Upper lobe of right lung (tissue), 1 donor: ENCODE data around the gene SYNDIG1. TPM values are rescaled to one million over a fixed set of nuclear protein-coding genes. Genes with fewer than 3 reads are reported as not detected.

ENCODE experiments used
- ATAC-seq: fragments of 200-7000 bp; cut with Tn5 transposase; one replicate; pipeline ENCODE4 v1.9.1; 2020; ENCODE audit warnings: mild to moderate bottlenecking, moderate library complexity
- DNase-seq: peaks from one replicate; pipeline ENCODE4 v3.0.0-alpha.2; 2020
- H3K27ac ChIP-seq: fragments of 200-600 bp; one replicate; pipeline ENCODE4 v1.8.0; 2022
- H3K27me3 ChIP-seq: fragments of 200-600 bp; one replicate; pipeline ENCODE4 v1.8.0; 2022; ENCODE audit warnings: mild to moderate bottlenecking
- H3K36me3 ChIP-seq: fragments of 200-600 bp; one replicate; pipeline ENCODE4 v1.8.0; 2022
- H3K4me1 ChIP-seq: fragments of 200-600 bp; one replicate; pipeline ENCODE4 v1.8.0; 2022
- H3K4me3 ChIP-seq: fragments of 200-600 bp; one replicate; pipeline ENCODE4 v1.8.0; 2022; ENCODE audit warnings: mild to moderate bottlenecking
- H3K9me3 ChIP-seq: fragments of 200-600 bp; one replicate; pipeline ENCODE4 v1.8.0; 2022
- intact Hi-C: fragments of 100-400 bp; cut with DNase I; formaldehyde crosslinking; loops from one replicate; pipeline ENCODE4 v1.11.0; 2022
- total RNA-seq: library from RNA; stranded (reverse); fragmentation: NEBNext Ultra II Directional; extraction: Animal tissue kit (Norgen Biotek cat#: 25700); gene quantifications from one replicate; pipeline ENCODE4 v1.2.1, GENCODE V29; 2021
- TF ChIP-seq, protein P1 (sequence below): fragments of 200-600 bp; IDR thresholded peaks from one replicate; pipeline ENCODE4 v1.8.0; 2022; ENCODE audit warnings: antibody characterized with exemption
- donor health status: DM: no; HTN: yes; CAD: no; lungs with severe emphysema.

The SYNDIG1 gene
- total RNA-seq, 1 donor from 2014 or later = not detected

DNA sequence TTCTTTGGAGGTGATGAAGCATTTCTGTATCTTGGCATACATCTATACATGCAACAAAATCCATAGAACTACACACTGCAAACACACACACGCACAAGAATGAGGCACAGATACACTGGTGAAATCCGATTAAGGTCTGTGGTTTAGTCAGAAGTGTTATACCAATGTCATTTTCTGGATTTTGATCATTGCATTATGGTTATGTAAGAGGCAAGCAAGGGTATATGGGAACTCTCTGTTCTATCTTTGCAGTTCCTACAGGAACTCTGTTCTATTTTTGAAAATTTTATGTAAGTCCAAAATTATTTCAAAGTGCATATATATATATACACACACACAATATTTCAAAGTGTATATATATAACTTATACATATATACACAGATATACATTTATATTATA, 101.7 kb downstream of the SYNDIG1 start:
- TF ChIP-seq, protein P1, sequence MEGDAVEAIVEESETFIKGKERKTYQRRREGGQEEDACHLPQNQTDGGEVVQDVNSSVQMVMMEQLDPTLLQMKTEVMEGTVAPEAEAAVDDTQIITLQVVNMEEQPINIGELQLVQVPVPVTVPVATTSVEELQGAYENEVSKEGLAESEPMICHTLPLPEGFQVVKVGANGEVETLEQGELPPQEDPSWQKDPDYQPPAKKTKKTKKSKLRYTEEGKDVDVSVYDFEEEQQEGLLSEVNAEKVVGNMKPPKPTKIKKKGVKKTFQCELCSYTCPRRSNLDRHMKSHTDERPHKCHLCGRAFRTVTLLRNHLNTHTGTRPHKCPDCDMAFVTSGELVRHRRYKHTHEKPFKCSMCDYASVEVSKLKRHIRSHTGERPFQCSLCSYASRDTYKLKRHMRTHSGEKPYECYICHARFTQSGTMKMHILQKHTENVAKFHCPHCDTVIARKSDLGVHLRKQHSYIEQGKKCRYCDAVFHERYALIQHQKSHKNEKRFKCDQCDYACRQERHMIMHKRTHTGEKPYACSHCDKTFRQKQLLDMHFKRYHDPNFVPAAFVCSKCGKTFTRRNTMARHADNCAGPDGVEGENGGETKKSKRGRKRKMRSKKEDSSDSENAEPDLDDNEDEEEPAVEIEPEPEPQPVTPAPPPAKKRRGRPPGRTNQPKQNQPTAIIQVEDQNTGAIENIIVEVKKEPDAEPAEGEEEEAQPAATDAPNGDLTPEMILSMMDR = no peak
- intact Hi-C loops = no loop called here
- H3K4me1 ChIP-seq = no peaks in the 10 kb centered on the region

DNA sequence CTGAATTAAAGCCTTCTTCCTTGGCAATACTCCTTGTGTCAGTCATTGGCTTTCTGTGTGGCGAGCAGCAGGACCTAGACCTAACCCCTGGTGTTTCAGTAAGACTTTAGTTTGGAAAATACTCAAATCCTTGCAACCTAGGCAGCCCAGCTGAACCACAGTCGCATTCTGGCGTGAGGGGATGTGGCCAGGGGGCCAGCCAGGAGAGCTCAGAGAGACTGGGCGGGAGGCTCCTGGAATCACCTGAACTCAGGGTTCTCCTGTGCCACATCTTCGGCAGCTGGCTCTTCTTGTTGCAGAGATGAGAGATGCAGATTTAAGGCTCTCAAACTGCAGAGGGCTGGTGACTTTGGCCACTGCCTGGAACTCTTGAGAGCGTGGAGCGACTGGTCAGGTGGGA, 102.7 kb downstream of the SYNDIG1 start:
- no peak overlapping the region for H3K4me3 ChIP-seq
- H3K4me1 ChIP-seq = no peaks in the 10 kb centered on the region
- no peak for DNase-seq
- H3K27ac ChIP-seq = no peak overlapping the region
- intact Hi-C loops = no loop called here
- no peaks in the 10 kb centered on the region for H3K36me3 ChIP-seq
- no peak for ATAC-seq
- TF ChIP-seq, protein P1 = no peak
- no peaks in the 10 kb centered on the region for H3K9me3 ChIP-seq
- H3K27me3 ChIP-seq = no peaks in the 10 kb centered on the region

More for the DNA sequence above, 101.7 kb downstream of the SYNDIG1 start:
- H3K36me3 ChIP-seq = no peaks in the 10 kb centered on the region
- no peaks in the 10 kb centered on the region for H3K27me3 ChIP-seq
- ATAC-seq (no peak), DNase-seq (no peak)
- H3K27ac ChIP-seq = no peak overlapping the region
- no peaks in the 10 kb centered on the region for H3K9me3 ChIP-seq
- no peak overlapping the region for H3K4me3 ChIP-seq

DNA sequence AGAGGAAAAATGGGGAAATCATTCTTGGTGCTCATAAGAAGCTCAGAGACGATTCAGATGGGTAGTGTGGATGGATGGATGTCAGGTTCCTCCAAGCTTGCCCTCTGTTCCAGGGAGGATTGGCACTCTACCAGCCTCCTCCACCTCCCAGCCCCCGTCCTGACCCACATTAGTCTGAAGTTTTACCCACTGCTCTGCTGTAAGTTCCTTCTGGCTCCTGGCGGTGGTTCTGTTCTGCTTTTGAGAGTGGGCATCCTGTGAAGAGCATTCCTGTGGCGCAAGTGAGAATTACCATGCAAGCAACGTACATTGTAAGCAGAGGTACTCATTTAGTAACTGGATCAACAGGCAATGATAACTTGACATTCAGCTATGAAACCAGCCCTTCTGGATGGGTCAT, 103.4 kb downstream of the SYNDIG1 start:
- Histone ChIP-seq H3K4me1 (no peaks in the 10 kb centered on the region), H3K4me3 (no peak overlapping the region), H3K36me3 (no peaks in the 10 kb centered on the region), H3K27me3 (no peaks in the 10 kb centered on the region), H3K27ac (no peak overlapping the region), H3K9me3 (no peaks in the 10 kb centered on the region)
- TF ChIP-seq, protein P1 = no peak
- no peak for DNase-seq
- ATAC-seq = no peak
- intact Hi-C loops = no loop called here

DNA sequence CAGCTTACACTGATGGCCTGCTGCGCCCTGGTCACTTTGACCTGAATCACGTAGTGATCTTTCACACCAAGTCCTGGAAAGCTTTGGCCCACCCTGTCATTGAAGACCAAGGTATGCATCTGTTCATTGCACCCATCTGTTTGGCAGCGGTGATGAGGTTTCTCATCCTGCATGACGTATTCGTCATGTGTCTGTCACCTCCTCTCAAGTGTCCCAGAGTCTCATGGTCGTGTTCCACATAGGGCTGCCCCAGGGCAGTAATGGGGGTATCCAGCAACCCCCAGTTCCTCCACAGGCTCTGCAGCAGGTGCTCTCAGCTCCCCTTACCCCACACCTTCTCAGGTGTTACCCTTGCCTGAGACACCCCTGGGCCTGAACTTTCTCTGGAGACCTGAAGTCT, 104.1 kb downstream of the SYNDIG1 start:
- TF ChIP-seq, protein P1 = no peak
- no peak for ATAC-seq
- no peak for DNase-seq
- Histone ChIP-seq H3K27me3 (no peaks in the 10 kb centered on the region), H3K36me3 (no peaks in the 10 kb centered on the region), H3K4me3 (no peak overlapping the region), H3K4me1 (no peaks in the 10 kb centered on the region), H3K27ac (no peak overlapping the region), H3K9me3 (no peaks in the 10 kb centered on the region)
- intact Hi-C loops = no loop called here

DNA sequence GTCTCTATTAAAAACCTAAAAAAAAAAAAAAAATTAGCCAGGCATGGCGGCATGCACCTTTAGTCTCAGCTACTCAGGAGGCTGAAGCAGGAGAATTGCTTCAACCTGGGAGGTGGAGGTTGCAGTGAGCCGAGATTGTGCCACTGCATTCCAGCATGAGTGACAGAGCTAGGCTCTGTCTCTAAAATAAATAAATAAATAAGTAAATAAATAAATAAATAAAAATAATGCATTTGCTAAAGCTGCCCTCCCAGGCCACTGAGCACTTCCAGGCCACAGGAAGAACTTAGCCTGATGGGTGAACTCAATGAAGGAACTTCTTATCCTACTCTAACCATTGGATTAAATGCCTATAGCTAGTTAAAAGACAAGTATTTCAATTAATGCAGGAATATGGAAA, 104.9 kb downstream of the SYNDIG1 start:
- Histone ChIP-seq H3K36me3 (no peaks in the 10 kb centered on the region), H3K4me1 (no peaks in the 10 kb centered on the region), H3K27me3 (no peaks in the 10 kb centered on the region), H3K4me3 (no peak overlapping the region), H3K27ac (no peak overlapping the region), H3K9me3 (no peaks in the 10 kb centered on the region)
- DNase-seq (no peak), ATAC-seq (no peak)
- TF ChIP-seq, protein P1 = no peak
- intact Hi-C loops = no loop called here

DNA sequence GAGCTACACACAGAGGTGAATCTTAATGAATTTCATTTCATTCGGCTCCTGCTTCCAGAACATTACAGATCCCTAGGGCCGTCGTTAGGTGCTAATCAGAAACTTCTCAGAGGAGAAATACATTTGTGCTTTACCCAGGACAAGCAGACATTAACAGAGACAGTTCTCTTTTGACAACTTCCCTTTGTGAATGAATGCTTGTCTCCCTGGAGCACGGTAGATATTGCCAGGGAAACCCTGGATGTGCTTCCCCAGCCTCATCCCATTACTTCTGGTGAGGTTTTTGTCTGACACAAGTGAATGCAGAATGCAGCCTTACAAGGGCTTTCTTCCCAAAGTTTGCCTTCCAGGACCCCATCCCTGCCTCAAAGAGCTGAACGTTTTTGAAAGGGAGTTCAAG, 105.4 kb downstream of the SYNDIG1 start:
- DNase-seq = no peak
- no peak overlapping the region for H3K4me3 ChIP-seq
- no peaks in the 10 kb centered on the region for H3K9me3 ChIP-seq
- H3K27ac ChIP-seq = no peak overlapping the region
- no peaks in the 10 kb centered on the region for H3K36me3 ChIP-seq
- no peaks in the 10 kb centered on the region for H3K27me3 ChIP-seq
- TF ChIP-seq, protein P1 = no peak
- intact Hi-C loops = no loop called here
- no peak for ATAC-seq
- H3K4me1 ChIP-seq = no peaks in the 10 kb centered on the region
